ENCODE results near the gene NFATC2IP.

DNA sequence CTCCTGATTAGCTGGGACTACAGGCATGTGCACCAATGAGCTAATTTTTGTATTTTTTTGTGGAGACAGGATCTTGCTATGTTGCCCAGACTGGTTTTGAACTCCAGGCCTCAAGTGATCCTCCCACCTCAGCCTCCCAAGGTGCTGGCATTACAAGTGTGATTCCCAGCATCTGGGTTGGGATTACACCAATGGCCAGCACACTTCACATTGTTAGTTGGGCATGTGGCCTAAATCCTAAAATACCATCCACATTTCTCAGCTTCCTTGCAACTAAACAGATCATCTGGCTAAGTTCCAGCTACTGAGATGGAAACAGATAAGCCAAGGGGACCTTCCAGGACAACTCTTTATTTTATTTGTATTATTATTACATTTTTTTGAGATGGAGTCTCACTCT, 35.6 kb upstream of the NFATC2IP start:
- TF ChIP-seq CTCF (IDR thresholded peaks at IDR 0.05) (no peak), POLR2AphosphoS5 (IDR thresholded peaks at IDR 0.05; ENCODE audit: insufficient read depth in 1 of 2, low read depth in 1 of 2) (no peak), POLR2A (IDR thresholded peaks at IDR 0.05) (no peak)
